Measurements from ENCODE around the gene BCL11B. TPM values are rescaled to one million over a fixed set of nuclear protein-coding genes. Genes with fewer than 3 reads are reported as not detected.

Gene BCL11B
- total and polyA plus RNA-seq, 2 donors (not counting 1 experiment from before 2014, with no cell fraction given), result under 0.01 TPM; not detected in 1

- Histone ChIP-seq H2AFZ (ENCODE audit: low read length) (no peak overlapping the region), H3K4me2 (ENCODE audit: extremely low read depth, insufficient read depth, low read length) (no peak overlapping the region), H3K27ac (ENCODE audit: insufficient read depth, low read length) (no peak overlapping the region), H3K79me2 (ENCODE audit: control insufficient read depth, insufficient read depth, low read length) (no peaks in the 10 kb centered on the region), H3K36me3 (ENCODE audit: control insufficient read depth, insufficient read depth, low read length) (no peaks in the 10 kb centered on the region), H3K27me3 (ENCODE audit: control insufficient read depth, insufficient read depth, low read length) (peaks cover 37% of the 10 kb centered on the region), H4K20me1 (ENCODE audit: control insufficient read depth, extremely low read depth, insufficient read depth, low read length) (no peaks in the 10 kb centered on the region), H3K9me3 (ENCODE audit: control insufficient read depth, insufficient read depth, low read depth, low read length) (no peaks in the 10 kb centered on the region), H3K4me3 (replicated peaks in 1 of 4; ENCODE audit: control extremely low read depth in 1 of 4, insufficient read depth in 1 of 4, low read depth in 3 of 4, low read length in 4 of 4) (no peak overlapping the region), H3K9ac (ENCODE audit: insufficient read depth, low read length) (no peak overlapping the region), H3K4me1 (ENCODE audit: control insufficient read depth, extremely low read depth, insufficient read depth, low read length) (no peaks in the 10 kb centered on the region)
- no peak for TF ChIP-seq EZH2 (IDR thresholded peaks at IDR 0.05; ENCODE audit: low read length, missing control alignments)
- TF ChIP-seq CTCF (conservative IDR thresholded peaks at IDR 0.05 in 1 of 2, IDR thresholded peaks at IDR 0.05 in 1 of 2; ENCODE audit: low read depth in 1 of 2, low read length in 2 of 2), result no peak
- no peak for DNase-seq (ENCODE audit: low read depth in 2 of 2)
Observed at GRCh38 chr14:99275222-99275584, 3.2 kb upstream of the BCL11B start.

- Histone ChIP-seq H3K27me3 (ENCODE audit: control insufficient read depth, insufficient read depth, low read length) (peaks cover 41% of the 10 kb centered on the region), H3K4me2 (ENCODE audit: extremely low read depth, insufficient read depth, low read length) (peak overlapping the region; percentile 35)
- DNase-seq (ENCODE audit: low read depth in 2 of 2), result peak; percentile 64 to 85
Observed at GRCh38 chr14:99274346-99275221, 2.6 kb upstream of the BCL11B start.

More at GRCh38 chr14:99274346-99275221, 2.6 kb upstream of the BCL11B start:
- no peak overlapping the region for H3K9ac ChIP-seq (ENCODE audit: insufficient read depth, low read length)
- H3K4me1 ChIP-seq (ENCODE audit: control insufficient read depth, extremely low read depth, insufficient read depth, low read length), result no peaks in the 10 kb centered on the region
- no peak overlapping the region for H2AFZ ChIP-seq (ENCODE audit: low read length)
- no peaks in the 10 kb centered on the region for H4K20me1 ChIP-seq (ENCODE audit: control insufficient read depth, extremely low read depth, insufficient read depth, low read length)
- H3K79me2 ChIP-seq (ENCODE audit: control insufficient read depth, insufficient read depth, low read length), result no peaks in the 10 kb centered on the region
- no peaks in the 10 kb centered on the region for H3K36me3 ChIP-seq (ENCODE audit: control insufficient read depth, insufficient read depth, low read length)
- no peaks in the 10 kb centered on the region for H3K9me3 ChIP-seq (ENCODE audit: control insufficient read depth, insufficient read depth, low read depth, low read length)
- peak overlapping the region in 2 of 4 experiments; percentile 0 to 33 for H3K4me3 ChIP-seq (replicated peaks in 1 of 4; ENCODE audit: control extremely low read depth in 1 of 4, insufficient read depth in 1 of 4, low read depth in 3 of 4, low read length in 4 of 4)
- TF ChIP-seq EZH2 (IDR thresholded peaks at IDR 0.05; ENCODE audit: low read length, missing control alignments), result peak; percentile 64
- peak in 1 of 2 donors; percentile 16 for TF ChIP-seq CTCF (conservative IDR thresholded peaks at IDR 0.05 in 1 of 2, IDR thresholded peaks at IDR 0.05 in 1 of 2; ENCODE audit: low read depth in 1 of 2, low read length in 2 of 2)
- no peak overlapping the region for H3K27ac ChIP-seq (ENCODE audit: insufficient read depth, low read length)
